ENCODE measurements around the gene UQCR11.

Gene UQCR11

GRCh38 chr19:1582201-1582600 is 23.1 kb downstream of the UQCR11 start:
- DNase-seq (ENCODE audit: low read depth) = no peak
- TF ChIP-seq CTCF (IDR thresholded peaks at IDR 0.05; ENCODE audit: control insufficient read depth, insufficient read depth, low read depth, low read length, missing control alignments) = no peak
- no peak overlapping the region for H3K4me3 ChIP-seq (ENCODE audit: control insufficient read depth, low read depth, low read length)

- no peak for DNase-seq (ENCODE audit: low read depth)
- TF ChIP-seq CTCF (IDR thresholded peaks at IDR 0.05; ENCODE audit: control insufficient read depth, insufficient read depth, low read depth, low read length, missing control alignments) = no peak
- no peak overlapping the region for H3K4me3 ChIP-seq (ENCODE audit: control insufficient read depth, low read depth, low read length)
Observed at GRCh38 chr19:1580957-1581356, 24.3 kb downstream of the UQCR11 start.

- DNase-seq (ENCODE audit: low read depth) = no peak
- no peak overlapping the region for H3K4me3 ChIP-seq (ENCODE audit: control insufficient read depth, low read depth, low read length)
- no peak for TF ChIP-seq CTCF (IDR thresholded peaks at IDR 0.05; ENCODE audit: control insufficient read depth, insufficient read depth, low read depth, low read length, missing control alignments)
Observed at GRCh38 chr19:1580382-1580781, 24.9 kb downstream of the UQCR11 start.

GRCh38 chr19:1579222-1579621 is 26.0 kb downstream of the UQCR11 start:
- H3K4me3 ChIP-seq (ENCODE audit: control insufficient read depth, low read depth, low read length) = no peak overlapping the region
- DNase-seq (ENCODE audit: low read depth) = no peak
- no peak for TF ChIP-seq CTCF (IDR thresholded peaks at IDR 0.05; ENCODE audit: control insufficient read depth, insufficient read depth, low read depth, low read length, missing control alignments)

GRCh38 chr19:1577929-1578618 is 27.2 kb downstream of the UQCR11 start:
- TF ChIP-seq CTCF (IDR thresholded peaks at IDR 0.05; ENCODE audit: control insufficient read depth, insufficient read depth, low read depth, low read length, missing control alignments) = no peak
- H3K4me3 ChIP-seq (ENCODE audit: control insufficient read depth, low read depth, low read length) = no peak overlapping the region
- no peak for DNase-seq (ENCODE audit: low read depth)

- no peak overlapping the region for H3K4me3 ChIP-seq (ENCODE audit: control insufficient read depth, low read depth, low read length)
- TF ChIP-seq CTCF (IDR thresholded peaks at IDR 0.05; ENCODE audit: control insufficient read depth, insufficient read depth, low read depth, low read length, missing control alignments) = no peak
- no peak for DNase-seq (ENCODE audit: low read depth)
Observed at GRCh38 chr19:1577090-1577928, 28.0 kb downstream of the UQCR11 start.

All from AG09309 (cell line).